Raji (cell line): ENCODE results near the gene VWC2L.

Experiments
- POLR2A ChIP-seq: IDR thresholded peaks from 2 replicates; pipeline ENCODE4 v1.6.1; 2011; ENCODE audit warnings: low read depth, low read length, control low read depth; ENCODE audit not compliant: insufficient read depth

VWC2L gene

GRCh38 chr2:214503568-214503967, 92.7 kb downstream of the VWC2L start:
- TF ChIP-seq POLR2A, result no peak

- TF ChIP-seq POLR2A, result no peak
These were observed 93.9 kb downstream of the VWC2L start for GRCh38 chr2:214504599-214505376.

DNA sequence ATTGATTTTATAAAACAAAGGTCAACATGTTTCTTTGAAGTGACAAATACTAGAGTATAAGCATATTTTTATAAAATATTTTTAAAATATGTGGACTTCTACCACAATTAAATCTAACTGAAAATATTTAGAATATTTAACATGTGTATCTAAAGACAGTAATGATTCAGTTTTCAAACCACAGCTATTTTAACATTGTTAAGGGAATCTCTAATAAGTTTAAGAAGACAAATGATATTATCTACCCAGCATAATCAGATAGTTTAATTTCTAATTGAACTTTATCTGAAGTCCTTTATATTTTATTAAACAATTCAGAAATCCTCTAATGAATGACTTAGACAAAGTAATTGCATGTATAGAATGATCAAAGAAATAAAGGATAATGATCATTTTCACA, 96.2 kb downstream of the VWC2L start:
- no peak for TF ChIP-seq POLR2A

DNA sequence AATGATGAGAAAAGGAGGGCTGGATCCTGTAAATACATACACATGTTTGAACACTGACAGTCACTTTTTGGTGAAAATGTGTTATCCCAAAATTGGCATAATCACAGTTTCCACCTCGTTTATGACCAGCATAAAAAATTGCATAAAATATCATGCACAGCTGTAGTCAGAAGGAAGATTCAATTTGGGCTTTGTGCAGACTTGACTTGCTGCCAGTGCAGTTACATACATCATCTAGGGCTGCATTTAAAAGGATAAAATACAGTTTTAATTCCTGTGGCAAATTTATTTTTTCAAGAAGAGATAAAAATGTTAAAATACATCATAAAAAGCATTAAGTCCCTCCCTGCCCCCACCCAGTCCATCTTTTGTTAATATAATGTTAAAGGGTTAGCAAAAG, 103.8 kb downstream of the VWC2L start:
- TF ChIP-seq POLR2A, result no peak

DNA sequence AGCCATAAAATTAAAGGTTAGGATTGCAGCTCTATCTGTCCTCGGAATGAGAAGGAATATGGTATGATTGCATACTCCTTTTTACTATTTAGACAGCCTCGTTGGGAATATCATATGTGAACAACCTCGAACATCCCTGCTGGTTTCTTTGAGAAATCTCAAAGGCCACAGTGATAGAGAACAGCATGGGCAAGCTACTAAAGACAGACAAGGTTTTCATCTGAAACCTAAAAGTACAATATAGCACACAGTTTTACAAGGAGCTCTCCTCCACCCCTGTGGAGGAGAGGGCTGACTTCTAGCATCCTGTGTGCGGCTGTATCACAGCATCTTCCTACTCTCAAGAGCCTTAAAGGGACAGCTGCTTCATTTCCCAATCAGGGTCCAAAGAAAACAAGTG, 104.3 kb downstream of the VWC2L start:
- TF ChIP-seq POLR2A, result no peak

GRCh38 chr2:214519258-214519818, 108.5 kb downstream of the VWC2L start:
- TF ChIP-seq POLR2A, result no peak

DNA sequence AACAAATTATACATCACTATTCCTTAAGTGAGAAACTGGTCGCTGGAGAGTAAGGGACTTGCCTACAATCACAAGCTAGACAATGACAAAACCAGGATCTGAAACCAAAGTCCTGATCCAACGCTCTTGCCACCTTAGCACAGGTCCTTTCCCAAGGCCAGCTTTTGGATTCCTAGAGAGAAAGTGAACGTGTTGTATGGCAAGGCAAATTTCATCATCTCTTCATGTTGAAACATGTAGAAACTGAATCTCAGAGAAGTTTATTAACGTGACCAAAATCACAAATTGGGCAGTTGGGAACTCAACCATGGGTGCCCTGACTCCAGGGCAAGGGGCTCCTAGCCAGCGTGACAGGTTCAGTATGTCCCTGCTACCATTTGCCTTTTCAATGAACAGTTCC, 118.2 kb downstream of the VWC2L start:
- TF ChIP-seq POLR2A, result no peak

DNA sequence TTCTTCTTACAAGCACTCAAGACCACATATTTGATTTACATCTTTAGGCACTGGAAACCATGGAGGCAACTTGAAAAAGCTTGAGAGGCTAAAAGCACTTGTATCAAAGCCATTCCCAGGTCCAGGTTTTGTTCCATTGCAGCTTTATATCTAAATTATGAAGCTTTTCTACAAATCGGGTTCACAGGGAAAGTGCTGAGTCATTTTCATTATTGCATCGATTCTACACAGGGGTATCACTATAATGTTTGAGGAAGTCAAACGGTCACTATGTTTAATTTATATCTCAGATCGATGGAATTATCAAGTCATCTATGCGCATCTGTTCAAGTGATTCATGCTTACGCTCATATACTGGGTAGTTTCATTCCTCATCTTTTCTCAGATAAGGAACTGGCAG, 118.7 kb downstream of the VWC2L start:
- TF ChIP-seq POLR2A, result no peak

DNA sequence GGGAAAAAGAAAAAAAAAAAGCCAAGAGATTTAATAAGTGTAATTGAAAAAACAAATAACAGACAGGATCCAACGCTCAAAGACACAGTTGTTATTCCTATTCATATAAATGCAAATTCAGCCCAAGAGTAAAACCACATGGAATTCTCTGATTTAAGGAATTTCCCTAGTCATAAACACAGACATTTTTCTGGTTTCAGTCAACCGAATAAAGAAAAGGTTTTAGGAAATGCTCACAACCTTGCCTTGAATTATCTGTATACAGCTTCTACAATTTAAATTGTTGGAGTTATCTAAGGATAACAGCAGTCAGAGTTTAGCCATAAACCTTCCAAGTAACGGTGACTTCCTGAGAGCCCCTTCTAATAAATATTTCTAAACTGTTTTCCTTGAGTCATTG, 122.7 kb downstream of the VWC2L start:
- TF ChIP-seq POLR2A, result no peak

GRCh38 chr2:214536625-214537024, 125.8 kb downstream of the VWC2L start:
- no peak for TF ChIP-seq POLR2A

GRCh38 chr2:214537929-214538328, 127.1 kb downstream of the VWC2L start:
- TF ChIP-seq POLR2A, result no peak

DNA sequence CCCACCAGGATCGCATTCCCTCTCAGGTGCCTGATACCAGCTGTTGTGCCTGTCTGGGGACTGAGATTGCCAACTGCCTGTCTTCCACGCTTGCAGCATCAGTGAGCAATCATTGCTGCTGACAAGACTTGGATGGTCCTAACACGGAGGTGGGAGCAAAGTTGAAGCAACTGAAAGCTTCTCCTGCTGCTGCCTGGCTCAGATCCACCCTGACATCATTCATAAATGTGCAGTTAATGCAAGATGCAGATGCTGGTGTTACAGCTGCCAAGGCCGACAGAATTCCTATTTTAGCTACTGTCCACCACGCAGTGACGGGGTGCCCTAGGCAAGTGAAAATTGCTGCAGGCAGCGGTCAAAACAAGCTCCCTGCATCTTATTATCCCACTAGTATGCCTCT, 131.4 kb downstream of the VWC2L start:
- TF ChIP-seq POLR2A, result no peak

DNA sequence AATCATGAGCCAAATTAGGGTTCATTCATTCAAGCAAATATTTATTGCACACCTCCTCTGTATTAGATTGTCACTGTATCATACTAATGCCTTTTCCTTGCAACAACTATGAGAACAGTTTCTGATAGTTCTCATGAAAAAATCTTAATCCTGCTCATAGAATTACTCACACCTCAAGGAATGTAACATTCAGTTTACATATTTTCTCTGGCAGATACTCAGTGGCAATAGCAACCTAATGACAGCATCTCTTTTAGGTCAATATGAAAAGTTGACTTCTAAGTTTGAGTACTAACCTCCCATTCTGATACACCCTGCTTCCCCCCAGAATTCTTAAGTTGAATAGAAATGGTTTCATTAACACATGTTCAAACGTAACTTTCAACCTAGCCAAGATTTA, 132.0 kb downstream of the VWC2L start:
- TF ChIP-seq POLR2A, result no peak

GRCh38 chr2:214543386-214543955, 132.6 kb downstream of the VWC2L start:
- no peak for TF ChIP-seq POLR2A

GRCh38 chr2:214545898-214546542, 135.2 kb downstream of the VWC2L start:
- no peak for TF ChIP-seq POLR2A

DNA sequence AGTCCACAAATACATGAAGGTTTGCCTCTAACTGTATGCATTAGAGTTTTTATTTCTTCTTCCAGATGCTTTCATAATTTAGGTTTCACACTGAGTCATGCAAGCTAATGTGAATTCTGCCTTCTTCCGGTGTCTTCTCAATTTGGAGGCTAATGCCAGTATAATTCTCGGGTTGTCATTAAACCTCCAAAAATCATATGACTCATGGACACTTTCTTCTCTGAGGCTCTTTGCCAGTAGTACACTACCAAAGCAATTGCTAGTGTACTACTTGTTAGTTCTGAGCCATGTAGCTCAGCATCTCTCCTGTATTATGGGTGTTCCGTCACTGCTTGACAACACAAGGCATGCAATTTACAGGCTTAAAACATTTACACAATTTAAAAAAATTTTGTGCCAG, 137.1 kb downstream of the VWC2L start:
- TF ChIP-seq POLR2A, result no peak

DNA sequence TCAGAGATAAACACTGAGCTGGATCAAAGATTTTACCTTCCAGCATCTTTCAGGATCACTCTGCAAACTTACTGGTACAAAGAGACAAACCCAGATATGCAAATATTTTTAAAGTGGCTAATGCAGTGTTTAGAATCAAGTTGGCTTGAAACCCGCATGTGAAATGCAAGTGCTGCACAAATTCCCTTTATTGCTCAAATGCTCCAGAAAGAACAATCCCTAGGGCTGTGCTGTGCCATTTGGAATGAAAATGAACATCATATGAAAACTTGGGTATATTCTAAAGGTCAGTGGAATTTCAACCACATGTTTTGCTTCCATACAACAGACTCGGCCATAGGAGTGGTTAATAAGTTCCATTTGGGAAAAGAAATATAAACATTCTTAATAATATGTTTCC, 139.1 kb downstream of the VWC2L start:
- TF ChIP-seq POLR2A, result no peak

GRCh38 chr2:214550786-214551185, 139.9 kb downstream of the VWC2L start:
- no peak for TF ChIP-seq POLR2A
